ENCODE measurements around the gene MAP1LC3B2.

The MAP1LC3B2 gene

DNA sequence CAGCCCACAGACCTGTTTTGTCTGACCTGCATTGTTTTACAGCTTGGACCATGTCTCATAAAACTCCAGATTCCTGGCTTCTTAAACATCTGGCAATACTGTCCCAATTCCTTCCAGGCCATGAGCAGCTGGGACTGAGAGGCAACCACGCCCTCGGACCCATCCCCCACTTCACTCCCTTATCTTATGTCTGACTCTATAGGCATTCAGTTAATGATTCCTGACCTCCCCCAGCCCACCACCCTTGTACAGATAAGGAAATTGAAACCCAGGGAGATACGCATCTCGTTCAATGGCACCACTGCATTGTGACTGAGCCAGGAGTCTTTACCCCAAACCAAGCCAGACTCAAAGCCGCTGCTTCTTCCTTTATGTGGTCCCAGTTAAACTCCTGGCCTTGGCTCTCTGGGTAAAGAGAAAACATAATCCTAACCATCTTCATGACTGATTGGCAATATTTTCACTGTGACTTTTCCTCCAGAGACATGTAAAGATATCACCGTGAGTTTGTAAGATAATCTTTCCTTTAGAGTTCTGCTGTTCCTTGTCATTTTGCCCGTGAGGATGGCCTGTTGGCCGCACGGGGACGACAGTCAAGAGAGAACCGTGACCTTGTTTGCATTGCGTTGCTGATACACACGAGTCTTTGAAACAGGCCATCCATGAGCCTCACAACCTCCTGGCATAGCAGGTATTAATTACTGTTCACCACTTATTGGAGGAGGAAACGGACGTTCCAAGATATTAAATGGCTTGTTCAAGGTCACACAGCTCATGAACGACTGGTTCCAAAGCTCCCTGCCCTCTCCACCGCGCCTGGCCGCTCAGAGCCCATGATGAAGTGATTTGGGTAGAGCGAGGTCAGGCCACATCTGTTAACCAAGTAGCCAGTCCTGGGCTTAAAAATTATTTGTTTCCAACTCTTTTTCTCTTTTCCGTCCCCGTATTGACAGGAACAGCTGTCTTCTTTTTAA is 39.4 kb downstream of the MAP1LC3B2 start:
- DNase-seq (ENCODE audit: insufficient read length, low spot score) = no peak
- TF ChIP-seq POLR2AphosphoS5 (IDR thresholded peaks at IDR 0.05; ENCODE audit: low read depth, low read length) (no peak), POLR2A (IDR thresholded peaks at IDR 0.05; ENCODE audit: low read depth, low read length) (no peak), SPI1 (IDR thresholded peaks at IDR 0.05; ENCODE audit: low read depth, low read length) (no peak), PAX5 (IDR thresholded peaks at IDR 0.05; ENCODE audit: insufficient read depth, low read length, severe bottlenecking) (no peak), TAF1 (IDR thresholded peaks at IDR 0.05; ENCODE audit: low read depth, low read length) (no peak), POU2F2 (IDR thresholded peaks at IDR 0.05; ENCODE audit: low read depth, low read length) (no peak)
- no peak for FAIRE-seq

DNA sequence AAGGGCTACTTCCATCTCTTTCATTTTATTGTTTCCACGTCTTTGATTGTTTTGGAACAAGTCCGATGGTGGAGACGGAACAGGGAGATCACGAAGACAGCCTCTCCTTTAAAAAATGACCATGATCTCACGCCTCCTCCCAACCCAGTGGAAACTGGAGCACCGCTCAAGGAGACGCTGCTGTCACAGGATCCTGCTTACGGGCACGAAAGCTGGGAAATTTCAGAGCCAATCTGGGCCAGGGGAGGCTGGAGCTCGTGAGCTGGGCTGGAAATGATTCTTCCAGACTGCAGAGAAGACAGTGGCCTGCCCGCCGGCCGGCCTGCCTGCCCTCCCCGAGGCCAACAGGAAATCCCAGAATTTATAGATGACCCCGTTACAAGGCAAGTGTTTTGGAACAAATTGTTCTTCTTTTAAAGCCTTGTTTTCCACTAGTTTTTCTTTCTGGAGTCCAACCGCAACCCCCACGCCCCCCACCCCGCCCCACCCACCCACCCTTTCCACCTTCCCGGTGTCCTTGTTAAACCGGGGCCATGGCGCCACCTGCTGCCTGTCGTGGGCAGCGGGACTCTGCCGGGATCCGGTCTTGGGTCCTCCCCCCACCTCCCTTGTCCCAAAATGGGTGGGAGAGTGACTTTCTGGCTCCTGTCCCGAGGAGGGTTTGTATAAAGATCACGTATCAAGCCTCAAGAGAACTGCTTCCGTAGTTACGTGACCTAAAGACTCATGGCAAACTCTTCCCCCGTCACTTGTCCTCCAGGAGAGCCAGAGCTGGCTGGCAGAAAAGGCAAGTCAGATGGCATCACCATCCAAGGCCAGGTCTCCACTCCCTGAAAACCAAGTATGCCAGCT is 40.3 kb downstream of the MAP1LC3B2 start:
- DNase-seq (ENCODE audit: insufficient read length, low spot score) = peak; percentile 42
- TF ChIP-seq PAX5 (IDR thresholded peaks at IDR 0.05; ENCODE audit: insufficient read depth, low read length, severe bottlenecking) = no peak
- no peak for TF ChIP-seq POLR2A (IDR thresholded peaks at IDR 0.05; ENCODE audit: low read depth, low read length)
- TF ChIP-seq SPI1 (IDR thresholded peaks at IDR 0.05; ENCODE audit: low read depth, low read length) = no peak
- TF ChIP-seq POU2F2 (IDR thresholded peaks at IDR 0.05; ENCODE audit: low read depth, low read length) = no peak
- no peak for TF ChIP-seq POLR2AphosphoS5 (IDR thresholded peaks at IDR 0.05; ENCODE audit: low read depth, low read length)
- TF ChIP-seq TAF1 (IDR thresholded peaks at IDR 0.05; ENCODE audit: low read depth, low read length) = no peak
- no peak for FAIRE-seq

DNA sequence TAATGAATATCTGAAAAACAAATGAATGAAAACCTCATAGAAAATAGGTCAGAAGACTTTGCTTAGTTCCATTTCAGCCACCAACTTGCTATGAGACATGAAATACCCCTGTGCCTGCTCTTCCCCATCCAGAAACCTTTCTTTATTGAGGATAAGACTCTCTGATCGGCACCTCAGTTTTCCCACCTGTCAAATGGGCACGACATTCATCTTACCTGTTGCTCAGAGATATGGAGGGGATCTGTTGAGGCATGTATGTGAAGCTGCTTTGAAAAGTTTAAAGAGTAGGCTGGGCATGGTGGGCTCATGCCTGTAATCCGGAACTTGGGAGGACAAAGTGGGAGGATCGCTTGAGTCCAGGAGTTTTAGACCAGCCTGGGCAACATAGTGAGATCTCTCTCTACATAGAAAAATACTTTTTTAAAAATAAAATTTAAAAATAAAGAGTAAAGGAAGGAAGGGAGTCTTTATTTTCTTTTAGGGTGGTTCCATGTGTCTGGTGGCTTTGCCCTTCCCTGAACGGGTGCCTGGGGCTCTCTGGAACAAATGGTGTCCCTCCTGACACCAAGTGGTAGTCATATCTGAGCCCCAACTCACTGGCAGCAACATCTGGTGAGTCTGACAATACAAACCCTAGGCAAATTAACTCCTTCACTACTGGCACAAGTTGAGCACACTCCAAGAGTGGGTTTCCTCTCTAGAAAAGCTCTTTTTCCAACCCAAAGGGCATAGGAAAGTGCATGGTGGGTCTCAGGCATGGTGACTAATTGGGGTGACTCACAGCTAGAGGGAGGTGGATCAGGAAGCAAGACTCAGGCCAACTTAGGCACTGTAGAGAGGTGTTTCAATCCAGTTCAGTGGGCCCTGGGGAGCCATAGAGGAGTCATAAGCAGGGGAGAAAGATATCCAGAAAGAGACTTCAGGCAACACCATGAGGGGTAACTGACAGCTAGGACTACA is 42.1 kb downstream of the MAP1LC3B2 start:
- DNase-seq (ENCODE audit: insufficient read length, low spot score) (no peak), FAIRE-seq (no peak)
- no peak for TF ChIP-seq PAX5 (IDR thresholded peaks at IDR 0.05; ENCODE audit: insufficient read depth, low read length, severe bottlenecking)
- TF ChIP-seq POLR2A (IDR thresholded peaks at IDR 0.05; ENCODE audit: low read depth, low read length) = no peak
- no peak for TF ChIP-seq POU2F2 (IDR thresholded peaks at IDR 0.05; ENCODE audit: low read depth, low read length)
- TF ChIP-seq SPI1 (IDR thresholded peaks at IDR 0.05; ENCODE audit: low read depth, low read length) = no peak
- TF ChIP-seq POLR2AphosphoS5 (IDR thresholded peaks at IDR 0.05; ENCODE audit: low read depth, low read length) = no peak
- no peak for TF ChIP-seq TAF1 (IDR thresholded peaks at IDR 0.05; ENCODE audit: low read depth, low read length)

DNA sequence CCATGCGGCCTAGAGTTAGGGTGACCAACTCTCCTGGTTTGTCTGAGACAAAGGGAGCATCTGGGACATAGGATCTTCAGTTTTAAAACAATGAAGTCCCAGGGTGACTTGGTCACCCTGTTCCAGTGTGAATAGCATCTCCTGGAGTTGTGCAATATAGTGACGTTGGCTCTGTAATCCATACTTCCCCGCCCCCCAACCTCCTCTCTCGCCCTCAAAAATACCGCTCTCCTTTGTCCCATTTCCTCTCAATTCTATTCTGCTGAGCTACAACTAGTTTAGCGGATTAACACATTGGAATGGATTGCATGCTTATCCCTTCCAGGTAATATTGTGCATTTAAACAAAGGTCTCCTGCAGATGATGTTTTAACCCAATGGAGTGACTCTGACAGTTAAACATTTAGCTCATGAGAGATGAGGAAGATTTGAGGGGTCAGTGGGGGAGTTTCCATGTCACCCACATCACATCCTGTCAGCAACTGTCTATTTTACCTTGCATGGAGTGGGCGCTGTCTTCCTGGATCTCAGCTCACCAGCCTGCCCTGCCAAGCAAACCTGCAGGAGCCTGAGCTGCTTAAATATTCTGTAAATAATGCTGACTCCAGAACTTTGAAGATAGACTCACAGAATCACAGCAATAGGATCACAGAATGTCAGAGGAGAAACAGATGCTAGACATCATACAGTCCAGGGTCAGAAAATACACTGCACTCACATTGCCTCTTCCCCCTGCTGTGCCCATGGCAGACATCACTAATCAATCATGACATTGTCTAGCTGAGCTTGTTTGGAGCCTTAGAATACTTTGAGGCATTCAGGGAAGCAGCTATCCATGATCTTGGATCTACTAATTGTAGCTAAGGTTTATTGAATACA is 43.0 kb downstream of the MAP1LC3B2 start:
- no peak for TF ChIP-seq PAX5 (IDR thresholded peaks at IDR 0.05; ENCODE audit: insufficient read depth, low read length, severe bottlenecking)
- TF ChIP-seq POLR2A (IDR thresholded peaks at IDR 0.05; ENCODE audit: low read depth, low read length) = no peak
- no peak for TF ChIP-seq POU2F2 (IDR thresholded peaks at IDR 0.05; ENCODE audit: low read depth, low read length)
- no peak for TF ChIP-seq TAF1 (IDR thresholded peaks at IDR 0.05; ENCODE audit: low read depth, low read length)
- no peak for TF ChIP-seq SPI1 (IDR thresholded peaks at IDR 0.05; ENCODE audit: low read depth, low read length)
- no peak for TF ChIP-seq POLR2AphosphoS5 (IDR thresholded peaks at IDR 0.05; ENCODE audit: low read depth, low read length)
- no peak for DNase-seq (ENCODE audit: insufficient read length, low spot score)
- FAIRE-seq = no peak

DNA sequence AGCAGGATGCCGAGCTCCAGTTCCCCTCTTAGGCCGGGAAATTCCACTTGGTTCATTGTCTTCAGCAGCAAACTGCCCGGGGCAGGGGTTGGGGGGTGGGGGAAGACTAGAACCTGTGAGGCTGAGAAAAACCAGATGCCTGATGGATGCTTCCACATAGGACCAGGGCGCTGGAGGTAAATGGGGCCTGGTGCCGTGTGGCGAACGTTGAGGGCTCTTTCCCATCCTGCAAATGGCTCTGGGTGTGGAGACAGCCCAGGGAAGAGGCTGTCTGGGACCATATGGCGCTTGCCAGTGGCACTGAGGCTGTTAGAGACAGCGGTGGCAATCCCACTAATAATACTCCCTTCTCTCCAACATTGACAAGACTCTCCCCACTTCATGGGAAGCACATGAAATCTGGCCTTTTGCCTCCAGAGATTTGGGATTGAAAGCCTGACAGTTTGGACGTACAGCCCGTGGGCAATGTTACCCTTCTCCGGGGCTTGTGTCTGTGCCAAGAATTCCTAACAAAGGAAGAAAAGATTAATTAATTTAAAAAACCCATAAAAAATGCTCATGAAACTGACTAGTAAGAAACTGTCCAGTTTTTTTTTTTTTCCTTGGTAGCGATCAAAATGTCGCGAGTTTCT is 44.5 kb downstream of the MAP1LC3B2 start:
- TF ChIP-seq POLR2AphosphoS5 (IDR thresholded peaks at IDR 0.05; ENCODE audit: low read depth, low read length) (no peak), POU2F2 (IDR thresholded peaks at IDR 0.05; ENCODE audit: low read depth, low read length) (no peak), PAX5 (IDR thresholded peaks at IDR 0.05; ENCODE audit: insufficient read depth, low read length, severe bottlenecking) (no peak), POLR2A (IDR thresholded peaks at IDR 0.05; ENCODE audit: low read depth, low read length) (no peak), SPI1 (IDR thresholded peaks at IDR 0.05; ENCODE audit: low read depth, low read length) (no peak), TAF1 (IDR thresholded peaks at IDR 0.05; ENCODE audit: low read depth, low read length) (no peak)
- no peak for FAIRE-seq
- DNase-seq (ENCODE audit: insufficient read length, low spot score) = no peak

DNA sequence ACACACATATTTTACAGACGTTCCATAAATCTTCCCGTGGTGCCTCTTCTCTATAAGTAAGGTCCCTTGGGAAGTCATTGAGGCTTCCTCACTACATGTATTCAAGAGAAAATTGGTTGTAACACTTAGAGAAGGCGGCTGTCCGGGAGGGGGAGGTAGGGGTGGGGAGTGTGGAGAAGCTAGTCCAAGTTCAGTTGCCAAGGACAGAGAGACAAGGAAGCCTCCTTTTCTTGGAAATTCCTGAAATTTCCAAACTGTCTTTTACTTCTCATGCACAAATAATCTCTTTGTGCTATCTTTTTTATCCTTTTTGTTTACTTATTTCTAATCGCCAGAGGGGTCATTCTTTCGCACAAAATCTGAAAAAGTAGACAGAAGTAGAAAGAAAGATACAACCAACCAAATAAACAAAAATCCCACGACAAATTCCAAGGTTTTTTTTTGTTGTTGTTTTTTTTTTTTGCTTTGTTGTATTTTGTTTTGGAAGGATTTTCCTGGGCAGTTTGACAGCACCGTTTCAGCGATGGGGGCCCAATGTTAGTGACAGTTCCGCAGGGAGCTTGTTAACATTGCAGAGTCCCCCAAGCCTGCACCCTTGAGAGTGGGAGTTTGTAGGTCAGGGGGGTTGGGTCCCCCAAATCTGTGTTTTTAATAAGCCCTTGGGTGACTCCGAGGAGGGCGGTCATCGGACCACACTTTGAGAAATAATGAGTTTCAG is 45.2 kb downstream of the MAP1LC3B2 start:
- no peak for DNase-seq (ENCODE audit: insufficient read length, low spot score)
- FAIRE-seq = no peak
- TF ChIP-seq POLR2AphosphoS5 (IDR thresholded peaks at IDR 0.05; ENCODE audit: low read depth, low read length) (no peak), SPI1 (IDR thresholded peaks at IDR 0.05; ENCODE audit: low read depth, low read length) (no peak), POU2F2 (IDR thresholded peaks at IDR 0.05; ENCODE audit: low read depth, low read length) (no peak), PAX5 (IDR thresholded peaks at IDR 0.05; ENCODE audit: insufficient read depth, low read length, severe bottlenecking) (no peak), TAF1 (IDR thresholded peaks at IDR 0.05; ENCODE audit: low read depth, low read length) (no peak), POLR2A (IDR thresholded peaks at IDR 0.05; ENCODE audit: low read depth, low read length) (no peak)

Data from GM12891 (cell line).